Activated CD4-positive, alpha-beta T cell treated with anti-CD3 and anti-CD28 coated beads, Interleukin-10, Interleukin-2, amounts not matched to agents 100 ng/mL and 50 ng/mL, durations not matched to agents 16 hours and 8 hours (primary cell): ENCODE measurements around the gene C11orf54.
"Not testable (repeated sequence)": the region's sequence is repeated elsewhere in the genome, so short reads cannot be mapped to it uniquely, and the experiment has no call there.

Source experiments
- DNase-seq: peaks from one replicate; pipeline ENCODE4 v3.0.0-alpha.2; 2020

The C11orf54 gene

DNA sequence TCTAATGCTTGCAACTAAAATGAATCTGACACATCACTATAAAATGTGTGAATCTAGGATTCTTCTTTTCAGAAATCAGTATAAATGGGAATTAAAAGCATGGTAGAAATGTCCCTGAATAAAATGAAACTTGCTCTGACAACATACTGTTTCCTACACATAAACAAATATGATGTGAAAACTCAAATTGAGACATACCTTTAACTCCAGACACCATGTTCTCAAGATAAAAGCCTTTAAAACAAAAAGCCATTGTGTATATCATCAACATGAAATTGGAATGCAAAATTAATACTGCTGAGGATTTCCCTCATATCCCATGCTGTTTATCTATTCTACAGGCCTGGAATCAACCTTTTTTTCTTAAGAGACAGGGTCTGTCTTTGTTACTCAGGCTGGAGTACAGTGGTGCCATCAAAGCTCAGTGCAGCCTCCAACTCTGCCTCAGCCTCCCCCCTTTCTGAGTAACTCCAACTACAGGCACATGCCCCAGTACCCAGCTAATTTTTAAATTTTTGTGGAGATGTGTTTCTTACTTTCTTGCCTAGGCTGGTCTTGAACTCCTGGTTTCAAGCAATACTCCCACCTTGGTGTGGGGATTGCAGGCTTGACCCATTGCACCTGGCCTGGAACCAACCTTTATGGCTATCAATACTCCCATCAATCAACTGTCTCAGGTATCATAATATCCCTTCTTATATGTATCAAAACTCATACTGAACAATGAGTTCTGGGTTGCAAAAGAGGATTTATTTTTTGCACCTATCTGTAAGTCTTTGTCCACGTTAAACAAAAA, 6.8 kb upstream of the C11orf54 start:
- no peak for DNase-seq

DNA sequence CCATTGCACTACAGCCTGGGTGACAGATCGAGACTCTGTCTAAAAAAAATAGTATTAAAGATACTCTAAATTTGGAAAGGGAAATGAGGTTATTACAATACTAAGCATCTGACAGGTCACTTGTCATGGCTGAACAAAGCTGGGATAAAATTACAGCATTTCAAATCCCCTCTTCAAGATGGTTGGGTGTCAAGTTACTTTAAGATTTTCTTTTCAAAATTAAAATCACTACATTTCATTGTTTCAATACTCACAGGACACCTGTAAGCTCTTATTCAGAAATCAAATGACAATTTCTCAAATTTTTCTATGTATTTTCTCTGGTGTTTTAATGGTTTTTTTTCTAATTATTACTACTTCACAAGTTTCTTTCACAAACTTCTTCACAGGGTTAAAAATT, 5.8 kb upstream of the C11orf54 start:
- no peak for DNase-seq

DNA sequence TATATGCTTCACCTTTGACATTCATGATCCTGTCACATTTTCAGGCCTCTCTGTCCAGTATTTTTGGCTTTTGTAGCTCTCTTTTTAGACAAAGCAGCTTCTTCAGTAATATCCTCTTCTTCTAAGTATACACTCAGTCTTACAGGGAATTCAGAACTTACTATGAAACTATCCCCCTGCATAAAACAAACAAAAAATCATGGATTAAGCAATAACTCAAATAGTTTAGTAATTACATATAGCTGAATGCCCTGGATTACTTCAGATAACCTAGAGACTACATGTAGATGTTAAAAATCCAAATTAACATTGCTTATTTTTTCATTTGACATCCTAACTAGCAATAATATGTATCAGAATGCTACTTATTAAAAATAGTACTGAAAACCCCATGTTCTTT, 5.3 kb upstream of the C11orf54 start:
- no peak for DNase-seq

DNA sequence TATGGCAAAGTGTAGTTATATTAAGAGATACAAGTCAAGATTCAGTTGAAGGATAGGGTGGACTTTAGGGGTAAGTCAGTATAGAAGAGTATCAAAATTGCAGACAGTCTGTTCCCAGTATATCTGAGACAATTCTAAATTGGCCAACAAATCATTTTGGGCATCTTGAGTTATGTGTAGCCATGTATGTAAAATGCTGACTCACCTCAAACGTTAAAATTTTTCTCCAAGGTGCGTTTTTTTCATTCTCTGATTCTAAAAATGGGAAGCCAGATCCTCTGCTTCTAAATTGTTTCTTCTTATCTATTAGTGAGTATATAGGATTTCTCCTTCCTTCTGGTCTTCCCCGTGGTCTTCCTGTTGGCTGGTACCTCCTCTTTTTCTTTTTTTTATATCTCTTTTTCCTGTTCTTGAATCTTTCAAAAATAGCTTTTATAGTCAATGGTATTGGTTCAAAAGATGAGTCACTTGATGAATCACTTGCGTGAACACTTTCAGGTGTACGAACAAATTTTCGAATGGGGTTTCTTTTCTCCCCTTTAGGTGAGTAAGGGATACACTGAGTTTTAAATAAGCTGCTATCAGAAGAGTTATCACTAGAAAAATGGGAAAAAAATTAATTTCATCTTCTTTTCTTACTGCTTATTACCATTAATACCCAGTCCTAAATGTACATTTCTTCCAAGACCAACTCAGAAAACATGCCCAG, 3.4 kb upstream of the C11orf54 start:
- peak; percentile 73 for DNase-seq

DNA sequence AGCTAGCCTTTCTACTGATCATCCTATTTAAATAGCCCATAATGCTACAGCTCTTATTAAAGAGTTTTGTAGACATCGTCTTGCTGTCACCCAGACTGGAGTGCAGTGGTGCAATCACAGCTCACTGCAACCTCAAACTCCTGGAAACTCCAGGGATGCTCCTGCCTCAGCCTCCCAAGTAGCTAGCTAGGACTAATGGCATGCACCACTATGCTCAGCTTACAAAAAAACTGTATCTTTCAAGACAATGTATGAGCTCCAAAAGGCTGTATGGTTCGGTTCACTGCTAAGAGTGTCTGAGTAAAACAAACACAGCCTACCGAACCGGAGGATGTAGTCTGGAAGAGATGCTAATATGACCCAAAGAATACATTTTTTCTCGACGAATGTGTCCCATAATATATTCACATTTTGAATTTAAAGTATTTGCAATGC, 2.8 kb upstream of the C11orf54 start:
- DNase-seq = peak; percentile 26

DNA sequence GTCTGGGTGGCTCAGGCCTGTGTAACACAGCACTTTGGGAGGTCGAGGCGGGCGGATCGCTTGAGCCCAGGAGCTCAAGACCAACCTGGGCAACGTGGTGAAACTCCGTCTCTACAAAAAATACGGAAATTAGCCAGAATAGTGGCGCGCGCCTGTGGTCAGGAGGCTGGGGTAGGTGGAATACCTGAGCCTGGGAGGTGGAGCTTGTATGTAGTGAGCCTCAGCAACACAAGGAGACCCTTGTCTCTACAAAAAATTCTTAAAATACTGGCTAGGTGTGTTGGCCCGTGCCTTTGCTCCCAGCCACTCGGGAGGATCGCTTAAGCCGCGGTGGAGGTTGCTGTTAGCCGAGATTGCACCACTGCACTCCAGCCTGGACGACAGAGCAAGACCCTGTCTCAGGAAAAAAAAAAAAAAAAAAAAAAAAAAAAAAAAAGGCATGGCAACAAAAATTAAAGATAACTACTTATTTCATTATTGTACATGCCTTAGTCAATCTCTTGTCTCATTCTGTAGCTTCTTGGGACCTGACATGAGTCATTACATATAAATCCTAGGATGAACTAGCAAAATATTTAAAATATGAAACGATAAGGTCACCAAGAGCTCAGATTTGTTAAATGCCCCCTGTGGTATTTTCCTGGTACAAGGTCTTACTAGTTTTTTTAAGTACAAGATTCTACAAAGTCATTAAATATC, 1.3 kb upstream of the C11orf54 start:
- DNase-seq = peak; percentile 67

DNA sequence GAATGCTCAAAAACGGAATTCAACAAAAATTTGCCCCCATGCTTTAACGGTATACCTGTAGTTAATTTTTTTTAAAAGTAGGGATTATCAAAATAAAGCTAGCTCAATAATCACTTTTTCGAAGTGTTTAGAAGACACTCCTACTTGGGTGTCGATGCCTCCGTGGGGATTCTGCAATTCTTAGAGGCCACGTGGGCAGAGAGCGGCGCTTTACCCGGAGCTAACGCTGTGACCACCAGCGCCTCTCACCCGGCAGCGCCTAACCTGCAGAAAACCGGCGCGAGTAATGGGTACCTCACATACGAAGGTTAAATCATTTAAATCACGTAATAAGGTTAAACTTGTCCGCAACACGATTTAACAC, 760 bp upstream of the C11orf54 start:
- DNase-seq = peak; percentile 77

DNA sequence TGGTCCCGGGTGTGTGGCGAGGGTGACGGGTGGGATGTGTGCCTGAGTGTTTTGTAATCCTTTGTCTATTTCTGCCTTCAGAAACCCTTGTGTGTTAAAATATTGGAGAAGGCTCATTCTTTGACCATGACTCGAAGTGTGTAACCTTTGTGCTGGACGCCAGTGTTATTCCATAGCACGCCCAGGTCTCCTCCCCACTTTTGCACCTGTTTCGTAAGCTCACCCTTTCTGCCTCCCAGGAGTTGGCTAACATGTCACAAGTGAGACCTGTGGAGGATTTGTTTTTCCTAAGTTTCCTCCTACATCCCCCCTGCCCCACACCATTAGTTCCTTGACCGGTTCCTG, 382 bp downstream of the C11orf54 start:
- DNase-seq = no peak

DNA sequence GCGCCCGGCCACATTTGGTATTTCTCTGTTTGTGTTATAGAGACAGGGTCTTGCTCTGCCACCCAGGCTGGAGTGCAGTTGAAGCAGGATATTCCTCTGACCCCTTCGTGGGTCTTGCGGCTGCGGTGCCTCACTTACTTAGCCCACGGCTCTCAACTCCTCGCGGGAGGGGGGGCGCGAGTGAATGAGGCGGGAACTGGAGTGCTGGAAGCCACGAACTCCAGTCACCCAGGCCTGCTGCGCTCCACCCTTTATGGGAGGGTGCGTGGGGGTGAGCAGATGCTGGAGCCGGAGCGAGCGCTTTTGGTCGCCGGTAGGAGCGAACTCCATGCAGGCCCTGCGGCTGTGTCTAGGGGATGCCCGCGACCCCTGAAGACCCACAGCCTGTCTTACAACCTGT, 1.8 kb downstream of the C11orf54 start:
- DNase-seq = no peak

DNA sequence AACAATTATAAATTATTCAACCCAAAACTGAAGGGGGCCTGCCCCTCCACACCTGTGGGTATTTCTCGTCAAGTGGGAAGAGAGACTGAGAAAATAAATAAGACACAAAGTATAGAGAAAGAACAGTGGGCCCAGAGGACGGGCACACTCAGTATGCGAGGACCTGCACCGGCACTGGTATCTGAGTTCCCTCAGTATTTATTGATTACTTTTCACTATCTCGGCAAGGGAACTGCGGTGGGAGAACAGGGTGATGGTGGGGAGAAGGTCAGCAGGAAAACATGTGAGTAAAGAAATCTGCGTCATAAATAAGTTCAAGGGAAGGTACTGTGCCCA, 3.2 kb downstream of the C11orf54 start:
- no peak for DNase-seq

DNA sequence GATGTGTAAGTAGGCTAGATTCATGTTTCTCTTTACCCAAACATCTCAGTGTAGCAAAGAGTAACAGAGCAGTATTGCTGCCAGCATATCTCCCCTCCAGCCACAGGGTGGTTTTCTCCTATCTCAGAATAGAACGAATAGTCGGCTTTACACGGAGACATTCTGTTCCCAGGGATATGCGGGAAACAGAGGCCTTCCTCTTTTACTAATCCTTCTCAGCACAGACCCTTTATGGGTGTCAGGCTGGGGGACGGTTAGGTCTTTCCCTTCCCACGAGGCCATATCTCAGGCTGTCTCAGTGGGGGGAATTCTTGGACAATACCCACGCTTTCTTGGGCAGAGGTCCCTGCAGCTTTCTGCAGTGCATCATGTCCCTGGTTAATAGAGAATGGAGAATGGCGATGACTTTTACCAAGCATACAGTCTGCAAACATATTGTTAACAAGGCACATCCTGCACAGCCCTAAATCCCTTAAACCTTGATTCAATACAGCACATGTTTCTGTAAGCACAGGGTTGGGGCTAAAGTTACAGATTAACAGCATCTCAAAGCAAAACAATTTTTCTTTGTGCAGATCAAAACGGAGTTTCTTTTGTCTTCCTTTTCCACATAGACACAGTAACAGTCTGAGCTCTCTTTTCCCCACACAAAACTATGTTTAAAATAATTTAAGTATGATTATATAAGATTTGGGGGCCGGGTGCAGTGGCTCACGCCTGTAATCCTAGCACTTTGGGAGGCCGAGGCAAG, 3.7 kb downstream of the C11orf54 start:
- not testable (repeated sequence) for DNase-seq

DNA sequence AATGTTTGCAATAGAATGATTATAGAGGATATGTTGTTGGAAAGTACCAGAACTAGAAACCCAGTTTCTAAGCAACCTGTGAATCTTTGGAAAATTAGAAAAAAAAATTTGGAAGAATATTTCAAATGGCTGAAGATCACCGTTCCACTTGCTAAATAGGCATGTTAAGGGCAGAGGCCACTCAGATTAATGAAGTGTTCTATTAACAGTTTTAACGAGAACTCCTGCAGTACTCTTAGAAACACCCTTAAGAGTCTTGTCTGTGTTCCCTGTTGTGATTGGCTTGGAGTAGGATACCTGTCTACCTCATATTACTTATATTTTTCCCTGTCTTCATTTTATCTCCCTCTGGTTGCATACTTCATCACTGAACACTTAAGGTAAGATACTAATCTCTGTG, 4.6 kb downstream of the C11orf54 start:
- no peak for DNase-seq

DNA sequence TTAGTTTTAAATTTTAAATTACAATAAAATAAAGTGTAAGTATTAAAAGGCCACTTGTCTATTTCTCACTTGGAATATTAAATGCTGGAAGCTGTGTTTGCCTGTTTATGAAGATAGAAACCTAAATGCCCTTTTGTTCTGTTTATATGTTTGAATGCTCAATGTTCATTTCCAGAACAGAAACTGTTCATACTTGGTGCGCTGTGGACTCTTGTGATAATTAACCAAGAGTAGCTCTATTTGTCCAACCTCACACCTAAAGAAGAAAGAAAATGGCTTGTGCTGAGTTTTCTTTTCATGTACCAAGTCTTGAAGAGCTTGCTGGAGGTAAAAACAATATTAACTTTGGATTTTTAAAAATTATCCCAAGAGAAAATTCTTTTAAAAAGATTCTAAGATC, 5.7 kb downstream of the C11orf54 start:
- no peak for DNase-seq

DNA sequence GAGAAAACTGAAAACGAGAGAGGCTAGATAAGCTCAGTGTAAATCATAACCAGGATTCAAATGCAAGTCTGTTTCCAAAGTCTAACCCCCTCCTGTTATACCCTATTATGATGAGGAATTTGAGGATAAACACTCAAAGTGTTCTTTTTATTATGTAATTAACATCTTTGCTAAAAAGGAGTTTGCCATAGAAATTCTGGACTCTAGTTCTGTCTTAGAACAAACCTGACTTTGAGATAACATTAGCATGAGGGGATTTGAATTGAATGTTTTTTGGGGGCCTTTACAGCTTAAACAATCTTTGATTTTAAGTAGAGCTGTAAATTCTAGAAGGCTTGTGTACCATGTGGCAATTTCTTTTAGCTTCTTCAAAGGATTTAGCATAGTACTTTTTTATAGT, 9.5 kb downstream of the C11orf54 start:
- no peak for DNase-seq

DNA sequence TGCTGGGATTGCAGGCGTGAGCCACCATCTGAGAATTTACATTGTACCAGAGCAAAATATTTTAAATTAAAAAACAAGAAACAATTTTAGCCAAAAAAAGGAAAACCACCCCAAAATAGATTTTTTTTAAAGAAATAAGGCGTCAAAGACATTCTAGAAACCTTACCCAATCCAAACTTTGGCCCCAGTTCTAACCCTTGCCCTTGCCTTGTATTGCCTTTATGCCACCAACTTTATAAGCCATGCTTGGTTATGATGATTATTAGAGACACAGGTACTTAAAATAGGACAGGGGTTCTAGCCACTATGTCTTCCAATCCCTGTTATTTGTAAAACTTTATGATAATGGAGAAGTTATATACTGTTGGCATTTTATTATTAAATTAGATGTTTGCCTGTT, 11.8 kb downstream of the C11orf54 start:
- no peak for DNase-seq

DNA sequence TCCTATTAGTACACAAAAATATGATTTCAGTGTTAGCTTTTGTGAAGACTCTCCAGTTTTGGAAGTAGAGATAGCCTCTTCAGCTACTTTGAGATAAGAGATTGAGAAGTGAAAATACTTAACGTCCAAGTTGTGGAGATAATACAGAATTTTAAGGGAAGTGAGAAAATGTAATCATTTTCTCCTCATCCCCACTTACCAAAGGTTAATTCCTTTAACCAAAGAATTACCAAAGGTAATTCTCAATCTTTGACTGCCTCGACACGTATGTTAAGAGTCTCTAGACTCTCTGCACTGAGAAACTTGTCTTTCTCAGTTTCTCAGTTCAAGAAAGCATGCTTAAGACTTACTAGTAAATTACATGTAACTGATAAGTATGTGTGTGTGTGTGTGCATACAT, 15.3 kb downstream of the C11orf54 start:
- DNase-seq = no peak

DNA sequence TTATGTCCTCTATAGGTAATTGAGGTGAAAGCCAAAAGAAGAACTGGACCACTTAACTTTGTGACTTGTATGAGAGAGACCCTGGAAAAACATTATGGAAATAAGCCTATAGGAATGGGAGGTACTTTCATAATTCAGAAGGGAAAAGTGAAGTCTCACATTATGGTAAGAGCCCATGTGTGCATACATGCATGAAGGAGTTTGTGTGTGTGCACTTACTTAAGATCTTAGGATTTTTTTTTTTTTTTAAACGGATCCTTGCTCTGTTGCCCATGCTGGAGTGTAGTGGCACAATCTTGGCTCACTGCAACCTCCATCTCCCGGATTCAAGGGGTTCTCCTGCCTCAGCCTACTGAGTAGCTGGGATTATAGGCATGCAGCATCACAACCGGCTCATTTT, 15.8 kb downstream of the C11orf54 start:
- no peak for DNase-seq

DNA sequence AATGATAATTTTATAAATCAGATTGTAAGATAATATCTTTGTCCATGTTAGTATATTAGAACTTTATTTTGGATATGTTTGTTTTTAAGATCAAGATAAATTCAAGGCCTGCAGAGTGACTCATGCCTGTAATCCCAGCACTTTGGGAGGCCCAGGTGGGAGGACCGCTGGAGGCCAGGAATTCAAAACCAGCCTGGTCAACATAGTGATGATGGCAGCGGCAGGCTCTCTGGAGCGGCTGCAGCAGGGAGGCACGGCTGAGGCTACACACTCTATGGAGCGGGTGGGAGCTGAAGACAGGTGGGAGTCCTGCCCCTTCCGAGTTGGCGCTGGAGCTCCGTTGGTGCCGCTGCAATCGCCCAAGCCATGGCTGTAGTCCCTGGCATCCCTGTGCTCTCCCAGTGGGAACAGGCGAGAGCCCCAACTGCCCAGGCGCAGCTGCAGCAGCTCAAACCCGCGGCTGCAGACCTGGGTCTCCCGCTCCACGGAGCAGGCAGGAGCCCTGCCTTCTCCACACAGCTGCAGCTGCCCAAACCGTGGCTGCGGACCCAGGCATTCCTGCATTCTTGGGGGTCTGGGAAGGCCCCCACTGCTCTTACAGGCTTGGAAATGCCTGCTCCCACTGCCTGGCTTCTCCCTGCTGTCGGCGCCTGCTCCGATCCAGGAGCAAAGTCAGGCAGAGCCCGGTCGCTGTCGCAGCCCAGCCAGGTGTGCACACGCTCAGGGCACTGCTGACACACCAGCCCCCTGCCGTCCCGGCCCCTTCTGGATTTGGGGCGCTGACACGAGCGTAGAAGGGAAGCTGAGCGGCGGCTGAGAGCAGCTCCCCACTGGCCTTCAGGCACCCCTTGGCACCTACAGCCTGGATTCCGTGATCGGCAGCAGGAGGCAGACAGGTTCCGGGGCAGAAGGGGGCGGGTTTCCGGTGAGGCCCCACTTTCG, 16.7 kb downstream of the C11orf54 start:
- DNase-seq = no peak

DNA sequence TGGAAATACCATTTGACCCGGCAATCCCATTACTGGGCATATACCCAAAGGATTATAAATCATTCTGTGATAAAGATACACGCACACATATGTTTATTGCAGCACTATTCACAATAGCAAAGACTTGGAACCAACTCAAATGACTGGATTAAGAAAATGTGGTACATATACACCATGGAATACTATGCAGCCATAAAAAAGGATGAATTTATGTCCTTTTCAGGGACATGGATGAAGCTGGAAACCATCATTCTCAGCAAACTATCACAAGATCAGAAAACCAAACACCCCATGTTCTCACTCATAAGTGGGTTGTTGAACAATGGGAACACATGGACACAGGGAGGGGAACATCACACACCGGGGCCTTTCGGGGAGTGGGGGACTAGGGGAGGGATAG, 17.7 kb downstream of the C11orf54 start:
- not testable (repeated sequence) for DNase-seq

DNA sequence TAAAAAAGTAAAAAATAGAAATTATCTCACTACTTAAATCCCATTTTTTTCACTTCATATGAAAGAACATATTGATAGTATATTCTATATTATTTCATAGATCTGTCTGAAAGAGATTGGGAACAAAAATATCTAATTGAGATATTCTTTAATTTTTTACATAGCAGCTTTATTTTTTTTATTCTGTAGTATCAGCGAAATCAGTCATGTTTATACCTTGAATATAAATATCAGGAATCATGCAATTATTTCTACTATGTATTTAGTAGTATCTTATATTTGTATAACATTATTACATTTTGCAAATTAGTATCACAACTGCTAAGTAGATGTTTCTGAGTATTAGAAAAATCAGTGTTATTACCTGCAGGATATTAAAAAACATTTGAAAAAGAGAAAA, 20.4 kb downstream of the C11orf54 start:
- DNase-seq = no peak

DNA sequence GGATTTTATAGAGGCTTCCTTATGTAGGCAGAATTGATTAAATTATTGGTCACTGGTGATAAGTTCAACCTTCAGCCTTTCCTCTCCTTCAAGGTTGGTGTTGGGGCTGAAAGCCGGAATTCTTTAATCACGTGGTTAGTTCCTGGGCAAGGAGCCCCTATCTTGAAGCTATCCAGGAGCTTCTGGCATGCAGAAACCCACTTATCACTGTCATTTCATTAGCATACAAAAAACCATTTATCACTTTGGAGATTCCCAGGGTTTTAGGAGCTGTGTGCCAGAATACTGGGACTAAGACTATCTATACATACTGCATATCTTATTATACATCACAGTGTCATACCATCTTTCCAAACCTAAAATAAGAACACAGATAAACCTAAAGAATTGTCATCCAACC, 24.1 kb downstream of the C11orf54 start:
- DNase-seq = no peak

DNA sequence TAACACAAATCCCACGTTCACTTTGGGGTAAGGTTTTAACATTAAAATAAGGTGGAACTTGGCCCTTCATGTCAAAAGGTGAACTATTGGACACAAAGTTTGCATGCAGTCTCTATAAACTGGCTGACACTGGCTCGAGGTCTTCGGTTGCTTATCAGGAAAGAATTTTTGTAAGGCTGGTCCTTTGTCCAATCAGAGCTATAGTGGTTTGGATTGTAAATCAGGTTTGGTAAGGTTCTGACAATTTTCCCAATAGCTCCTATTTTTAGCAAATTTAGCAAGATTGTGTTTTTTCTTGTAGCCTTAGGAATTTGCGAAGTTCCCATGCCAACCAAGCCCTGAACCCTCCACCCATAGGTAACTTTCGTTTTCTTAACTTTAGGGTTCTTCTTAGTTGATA, 25.0 kb downstream of the C11orf54 start:
- DNase-seq = no peak
